ENCODE results near the gene PTPRE.

PTPRE gene

DNA sequence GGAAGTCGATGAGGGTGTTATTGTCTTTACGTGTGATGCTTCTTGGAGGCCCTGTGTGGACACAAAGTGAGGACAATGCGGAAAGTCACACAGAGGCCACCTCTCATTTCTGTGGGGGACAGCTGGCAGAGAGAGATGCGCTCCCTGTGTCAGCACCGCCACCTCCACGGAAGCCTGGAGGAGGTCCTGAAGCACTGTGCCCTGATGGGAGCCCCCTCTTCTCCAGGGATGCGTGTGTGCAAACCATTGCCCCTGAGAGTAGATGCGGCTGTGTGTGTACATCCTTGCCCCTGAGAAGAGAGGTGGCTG lies 2.0 kb downstream of the PTPRE start:
- DNase-seq, result no peak

DNA sequence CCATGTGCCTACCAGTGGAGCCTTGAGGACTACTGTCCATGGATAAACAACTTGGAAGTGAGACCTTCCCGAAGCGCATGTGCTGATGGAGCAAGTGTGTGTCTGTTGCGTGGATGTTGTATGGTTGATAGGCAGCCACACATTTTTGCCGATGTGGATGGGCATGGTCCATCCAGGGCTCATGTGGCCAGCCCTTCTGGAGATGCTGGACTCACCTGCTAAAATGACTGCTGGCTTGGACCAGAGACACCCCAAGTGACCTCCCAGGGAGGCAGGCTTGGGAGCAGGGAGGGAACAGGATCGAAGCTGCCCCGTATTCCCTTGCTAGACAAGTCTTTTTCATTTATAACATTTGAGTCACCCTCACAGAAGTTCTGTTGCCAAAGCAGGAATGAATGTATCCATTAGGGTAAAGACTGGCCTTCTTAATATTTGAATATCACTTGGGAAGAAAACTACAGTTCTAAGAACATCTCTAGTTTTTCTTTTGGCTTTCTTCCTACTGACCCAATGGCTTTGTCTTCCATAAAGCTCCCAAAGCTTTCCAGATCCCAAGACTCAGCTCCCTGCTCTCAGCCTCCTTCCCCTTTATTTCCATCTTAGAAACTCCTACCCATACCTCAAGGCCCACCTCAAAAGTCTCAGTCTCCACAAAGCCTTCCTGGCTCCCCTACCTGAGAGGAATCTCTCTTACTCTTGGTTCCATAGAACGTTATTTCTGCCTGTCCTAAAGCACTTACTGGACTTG lies 3.0 kb downstream of the PTPRE start:
- no peak for DNase-seq

DNA sequence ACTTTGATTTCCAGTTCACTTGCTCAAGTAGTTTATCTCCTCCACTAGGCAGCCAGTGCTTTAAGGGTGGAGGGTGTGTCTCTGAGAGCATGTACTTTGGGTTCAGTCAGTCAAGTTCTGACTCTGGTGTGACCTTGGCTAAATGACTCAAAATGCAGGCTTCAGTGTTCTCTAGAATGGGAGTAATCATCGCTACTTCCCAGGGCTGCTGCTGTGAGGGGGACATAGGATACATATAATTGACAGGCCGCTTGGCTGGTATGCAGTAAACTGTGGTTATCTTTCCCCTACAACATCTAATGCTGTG lies 3.5 kb downstream of the PTPRE start:
- DNase-seq, result no peak

DNA sequence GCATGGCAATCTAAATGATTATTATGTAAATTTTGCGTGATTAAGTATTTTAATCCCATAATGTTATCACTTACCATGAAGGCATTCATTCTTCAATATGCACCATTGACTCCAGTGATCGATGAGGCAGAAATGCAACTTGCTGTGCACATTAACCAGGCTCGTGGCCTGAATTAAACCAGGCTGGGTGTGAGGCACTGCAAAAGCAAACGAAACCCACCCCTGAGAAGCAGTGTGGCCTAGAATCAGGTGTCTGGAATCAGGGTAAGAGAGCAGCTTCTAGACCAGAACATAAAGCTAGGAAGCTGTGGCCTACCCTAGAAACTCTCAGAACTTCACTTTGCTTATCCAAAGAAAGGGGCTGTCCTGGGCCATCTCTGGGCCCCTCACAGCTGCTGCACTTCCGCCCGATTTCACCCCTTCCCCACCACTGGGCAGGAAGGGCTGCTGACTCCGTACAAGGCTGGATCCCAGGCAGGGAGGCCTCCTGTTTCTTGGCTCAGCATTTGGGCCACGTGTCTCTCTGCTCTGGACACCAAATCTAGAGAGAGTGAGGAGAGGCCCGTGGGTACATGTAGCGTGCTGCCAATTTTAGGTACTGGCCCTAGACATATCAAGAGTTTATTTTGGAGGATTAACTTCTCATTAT lies 4.4 kb downstream of the PTPRE start:
- no peak for DNase-seq

DNA sequence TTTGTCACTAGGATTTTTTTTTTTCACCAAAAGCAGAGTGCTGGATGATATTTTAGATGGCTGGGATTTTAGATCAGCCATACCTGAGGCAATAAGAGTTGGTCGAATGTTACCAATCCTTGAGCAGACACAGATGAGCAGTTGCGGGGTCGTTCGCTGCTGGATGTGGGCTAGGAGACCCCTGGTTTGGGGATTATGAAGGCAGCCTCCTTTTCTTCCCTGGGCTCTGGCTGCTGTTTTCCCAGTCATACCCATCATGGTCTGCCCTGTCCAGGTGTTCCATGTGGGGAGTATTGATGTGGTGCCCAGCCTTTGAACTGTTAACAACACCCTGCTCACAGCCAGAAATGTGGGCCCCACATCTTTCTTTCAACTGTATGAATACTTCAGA lies 5.0 kb downstream of the PTPRE start:
- no peak for DNase-seq

DNA sequence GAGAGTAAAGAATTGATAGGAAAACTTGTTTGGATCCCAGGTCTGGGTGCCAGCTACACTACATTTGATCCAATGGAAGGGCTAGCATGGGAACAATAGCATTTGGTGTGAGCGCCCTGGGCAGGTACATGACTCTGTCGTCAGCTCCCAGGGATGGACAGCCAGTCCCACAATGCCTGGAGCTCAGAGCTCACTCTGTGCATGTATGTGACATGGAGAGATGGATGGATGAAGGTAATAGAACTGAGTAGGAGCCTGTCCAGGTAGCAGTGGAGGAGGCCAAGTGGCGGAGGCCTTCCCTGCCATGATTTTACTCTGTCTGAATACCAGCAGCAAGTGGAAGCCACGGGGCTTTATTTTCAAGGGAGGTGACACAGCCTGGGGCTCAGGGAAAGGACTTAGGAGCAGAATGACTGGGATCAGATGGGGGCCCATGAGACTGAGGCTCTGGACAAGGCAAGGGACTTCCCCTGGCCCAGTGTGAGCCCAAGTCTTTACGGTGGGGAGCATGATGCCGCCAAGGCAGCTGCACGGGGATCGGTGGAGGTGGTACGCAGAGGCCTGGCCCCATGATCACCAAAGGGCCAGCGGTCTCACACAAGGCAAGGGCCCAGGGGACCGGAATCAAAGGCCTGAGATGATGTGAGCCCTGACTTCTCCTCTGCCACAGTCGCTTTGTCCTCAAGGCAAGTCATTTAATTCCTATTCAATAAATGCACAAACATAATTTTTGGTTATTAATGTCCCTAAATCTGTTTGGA lies 5.9 kb downstream of the PTPRE start:
- DNase-seq, result no peak

DNA sequence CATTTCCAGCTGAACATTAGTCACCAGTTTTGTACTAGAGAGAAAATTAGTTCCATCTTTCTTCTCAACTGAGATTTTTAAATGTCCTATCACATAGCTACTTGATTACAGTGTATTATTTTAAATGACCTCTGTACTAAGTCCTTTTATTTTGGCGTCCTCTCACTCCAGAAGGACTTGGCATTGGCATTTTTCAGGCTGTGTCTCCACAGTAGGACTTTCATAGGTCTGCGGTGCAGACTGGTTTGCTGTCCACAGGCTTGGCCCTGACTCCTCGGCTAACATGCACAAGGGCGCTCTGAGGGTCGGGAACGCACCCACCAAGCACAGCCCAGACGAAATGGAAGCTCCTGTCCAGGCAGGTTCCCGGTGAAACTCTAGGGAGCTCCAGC lies 6.5 kb downstream of the PTPRE start:
- DNase-seq, result no peak

DNA sequence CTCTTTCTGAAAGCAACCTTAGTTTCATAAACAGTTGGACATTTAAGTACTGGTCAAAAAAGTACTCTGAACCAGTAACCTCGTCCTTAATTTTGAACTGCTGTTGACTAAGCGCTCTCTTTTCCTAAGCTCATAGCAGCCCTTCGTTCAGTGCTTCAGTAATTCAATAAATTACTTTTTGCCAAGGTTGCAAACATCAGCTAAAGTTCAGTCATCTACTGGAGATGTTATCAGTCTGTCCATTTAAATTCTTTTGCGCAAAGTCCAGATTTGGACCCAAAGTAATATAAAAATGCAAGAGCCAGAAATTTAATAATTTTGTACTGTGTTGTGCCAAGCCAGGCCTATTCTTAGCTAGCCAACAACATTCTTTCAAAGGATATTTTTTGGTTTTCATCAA lies 8.4 kb downstream of the PTPRE start:
- DNase-seq, result no peak

DNA sequence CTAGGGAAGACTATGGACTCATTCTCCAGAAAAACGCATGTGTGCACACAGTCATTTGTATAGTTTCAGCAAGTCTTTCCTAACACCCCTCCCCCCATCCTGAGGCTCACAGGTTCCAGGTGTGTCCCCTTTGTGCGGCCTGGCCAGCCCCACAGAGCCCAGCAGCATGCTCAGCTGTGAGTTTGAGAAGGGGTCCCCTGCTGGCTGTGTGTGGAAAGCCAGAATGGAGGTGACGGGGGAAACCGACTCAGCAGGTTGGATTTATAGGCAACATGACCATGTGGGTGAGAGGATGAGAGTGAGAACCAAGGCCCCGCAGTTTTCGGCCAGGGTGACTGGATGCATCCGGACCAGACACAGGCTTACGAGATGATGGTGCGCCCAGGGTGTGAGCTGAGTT lies 9.9 kb downstream of the PTPRE start:
- DNase-seq, result no peak

DNA sequence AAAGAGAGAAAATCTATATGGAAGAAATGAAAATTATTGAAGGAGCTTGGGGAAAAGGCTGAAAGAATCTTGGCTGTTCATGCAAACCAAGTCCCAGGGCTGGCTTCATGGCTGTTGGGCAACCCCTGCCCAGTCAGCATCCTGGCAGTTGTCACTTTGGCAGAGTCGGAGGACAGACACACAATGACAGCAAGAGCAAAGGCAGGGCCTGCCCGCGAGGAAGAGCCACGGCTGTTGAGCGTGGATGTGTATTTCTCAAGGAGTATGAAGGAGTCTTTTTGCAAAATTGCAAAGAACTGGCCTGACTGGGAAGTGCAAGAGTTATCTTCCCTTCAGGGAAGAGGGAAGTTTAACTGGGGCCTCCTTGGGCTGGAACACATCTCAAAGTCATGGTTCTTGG lies 11.7 kb downstream of the PTPRE start:
- no peak for DNase-seq

DNA sequence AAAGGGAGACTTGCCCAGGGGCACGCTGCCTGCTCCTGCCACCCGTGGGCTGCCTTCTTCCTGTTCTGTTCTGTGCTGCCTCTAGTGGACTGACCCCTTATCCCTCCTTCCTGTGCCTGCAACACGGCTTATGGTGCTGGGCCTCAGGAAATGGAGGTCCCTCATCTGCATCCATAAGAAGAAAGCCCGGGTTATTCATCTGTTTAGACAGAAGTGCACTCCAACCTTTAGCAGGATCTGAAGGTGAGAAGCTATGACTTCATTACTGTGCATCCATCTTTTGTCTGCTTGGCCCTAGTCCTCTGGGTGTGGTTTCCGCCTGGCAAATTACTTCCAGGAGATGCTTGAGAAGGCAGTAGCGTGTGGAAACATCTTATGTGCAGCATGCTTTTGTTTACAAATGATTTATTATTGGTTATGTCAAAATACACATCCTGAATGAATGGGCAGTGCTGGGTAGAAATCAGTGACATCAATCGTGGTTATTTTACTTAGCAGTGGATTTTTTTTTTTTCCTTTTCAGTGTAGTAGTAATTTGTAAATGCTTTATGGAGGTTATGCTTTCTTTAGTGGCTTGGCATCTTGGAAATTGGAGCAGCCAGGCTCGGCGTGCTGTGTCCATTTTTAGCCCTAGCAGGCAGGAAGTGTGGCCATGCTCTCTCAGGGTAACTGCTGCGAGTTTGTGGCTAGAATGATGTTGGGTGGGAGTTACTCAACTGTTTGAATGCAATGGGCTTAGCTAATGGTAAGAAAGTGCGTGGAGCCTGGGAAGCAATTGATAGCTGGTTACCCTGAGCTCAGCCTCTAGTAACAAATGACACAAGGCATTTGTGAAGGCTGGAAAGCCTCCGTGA lies 12.7 kb downstream of the PTPRE start:
- no peak for DNase-seq

DNA sequence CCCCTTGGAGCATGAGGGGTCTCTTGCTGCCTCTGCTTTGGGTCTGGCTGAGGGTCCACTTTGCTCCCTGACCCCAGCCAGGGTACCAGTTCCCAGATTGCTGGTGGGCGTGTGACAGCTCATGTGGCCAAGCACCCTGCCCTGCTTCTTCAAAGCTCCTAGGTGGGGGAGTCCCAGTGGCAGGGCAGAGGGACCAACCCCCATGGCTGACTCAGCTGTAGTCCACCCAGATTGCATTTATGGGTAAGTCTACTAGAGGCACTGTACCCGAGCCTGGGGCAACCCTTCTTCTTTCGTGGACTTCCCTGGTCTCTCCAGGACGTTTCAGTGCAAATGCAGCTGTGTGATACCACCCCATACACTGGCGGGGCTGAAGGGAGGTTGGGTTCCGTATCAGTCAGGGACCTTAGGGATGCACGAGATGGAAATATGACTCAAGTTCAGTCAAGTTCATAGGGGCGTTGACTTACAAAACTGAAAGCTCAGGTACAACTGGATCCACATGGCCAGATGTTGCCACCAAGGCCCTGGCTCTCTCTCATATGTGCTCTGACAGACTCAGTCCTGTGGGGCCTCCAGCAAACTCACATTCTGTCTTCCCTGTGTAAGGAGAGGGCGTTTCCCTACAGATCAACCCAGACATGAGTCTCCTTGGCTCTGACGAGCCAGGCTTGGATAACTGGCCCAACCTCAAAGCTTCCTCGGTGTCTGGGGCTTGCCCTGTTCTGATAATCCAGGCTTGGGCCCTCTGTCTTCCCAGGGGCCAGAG lies 13.6 kb downstream of the PTPRE start:
- no peak for DNase-seq

DNA sequence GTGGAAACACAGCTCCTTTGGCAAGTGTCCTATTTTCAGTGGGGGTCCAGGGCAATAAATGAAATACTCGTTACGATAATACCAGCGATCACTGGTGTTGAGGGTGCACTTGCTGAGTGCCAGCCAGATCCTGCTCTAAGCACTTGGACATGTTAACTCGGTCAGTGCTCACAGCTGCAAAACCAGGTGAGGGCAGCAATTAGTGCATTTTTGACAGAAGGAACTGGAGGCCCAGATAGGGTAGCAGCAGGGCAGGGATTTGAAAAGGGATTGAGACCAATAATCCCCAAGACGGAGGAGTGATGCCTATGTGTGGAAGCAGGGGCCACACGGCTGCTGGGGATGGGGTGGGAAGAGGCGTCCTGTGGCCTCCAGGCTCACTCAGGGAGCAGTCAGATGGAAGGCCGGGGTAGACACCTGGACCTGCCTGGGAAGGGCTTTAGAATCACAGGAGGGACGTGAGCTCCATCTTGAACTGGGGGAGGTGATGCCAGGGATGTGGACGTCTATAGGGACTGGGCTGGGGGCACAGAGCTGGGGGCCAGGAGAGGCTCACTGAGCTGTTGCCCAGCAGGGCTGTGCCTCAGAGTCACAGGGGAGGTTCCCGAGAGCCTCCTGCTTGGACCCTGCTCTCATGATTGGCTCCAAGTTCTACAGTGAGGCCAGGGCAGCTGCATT lies 14.3 kb downstream of the PTPRE start:
- DNase-seq, result no peak

DNA sequence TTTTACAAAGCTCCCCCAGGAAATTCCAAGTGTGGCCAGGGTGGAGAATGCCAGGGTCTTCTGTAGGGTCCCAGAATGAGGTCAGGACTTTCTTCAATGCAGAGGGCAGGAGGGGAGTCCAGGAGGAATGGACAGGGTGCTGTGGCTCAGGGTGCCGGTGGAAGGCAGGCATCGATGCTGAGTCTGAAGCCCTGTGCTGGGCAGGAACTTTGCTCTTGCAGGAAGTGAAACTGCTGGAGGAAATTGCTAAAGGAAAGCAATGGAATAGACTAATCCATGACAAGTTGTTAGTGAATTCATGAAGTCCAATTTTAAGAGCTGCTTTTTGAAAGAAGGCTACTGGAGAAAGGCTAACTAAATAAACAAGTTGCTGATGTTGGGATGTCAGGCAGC lies 14.8 kb downstream of the PTPRE start:
- DNase-seq, result no peak

DNA sequence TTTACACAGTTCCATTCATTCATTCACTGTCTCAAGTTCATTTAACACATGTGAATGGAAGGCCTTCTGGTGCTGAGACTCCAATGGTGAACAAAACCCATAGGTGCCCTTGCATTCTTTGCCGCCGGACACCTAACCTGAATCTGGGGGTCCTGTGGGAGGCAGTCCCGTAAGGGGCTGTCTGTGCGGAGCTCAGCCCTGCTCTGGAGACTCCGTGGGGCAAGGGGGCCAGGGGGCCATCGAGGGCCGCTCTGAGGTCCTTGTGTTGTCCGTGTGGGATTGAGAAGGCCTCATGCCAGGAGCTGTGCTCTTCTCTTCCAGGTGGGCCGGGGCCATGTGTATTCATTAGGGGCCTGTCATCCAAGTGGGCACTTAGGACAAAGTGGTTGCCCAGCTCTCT lies 15.3 kb downstream of the PTPRE start:
- no peak for DNase-seq

DNA sequence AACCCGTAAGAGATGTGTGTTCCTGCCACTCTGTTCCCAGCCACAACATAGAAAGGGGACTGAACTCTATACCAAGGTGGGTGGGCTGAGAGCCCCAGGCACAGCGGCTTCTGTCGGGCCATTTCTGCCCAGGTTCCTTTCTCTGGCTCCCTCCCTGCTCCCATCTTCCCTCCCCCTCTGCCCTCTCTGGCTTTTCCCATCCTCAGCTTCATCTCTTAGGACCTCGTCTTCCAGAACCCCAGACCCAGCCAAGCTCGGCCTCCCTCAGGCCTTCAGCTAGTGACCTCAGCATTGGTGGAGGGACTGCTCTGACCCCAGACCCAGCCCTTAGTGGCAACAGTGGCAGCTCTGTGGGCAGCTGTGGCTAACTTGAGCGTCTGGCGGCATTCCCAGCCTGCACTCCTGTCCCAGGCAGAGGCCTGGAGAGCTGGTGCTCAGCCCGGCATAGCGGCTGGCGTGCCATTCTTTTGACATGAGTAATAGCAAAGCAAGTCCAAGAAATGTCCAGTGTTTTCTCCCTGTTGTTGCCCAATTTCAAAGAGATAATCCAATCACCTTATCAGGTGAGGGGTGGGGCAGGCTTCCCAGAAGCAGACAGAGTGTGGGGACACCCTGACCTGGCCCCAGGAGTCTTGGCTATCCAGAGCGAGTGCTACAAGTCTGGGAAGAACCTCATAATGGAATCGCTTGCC lies 15.9 kb downstream of the PTPRE start:
- no peak for DNase-seq

DNA sequence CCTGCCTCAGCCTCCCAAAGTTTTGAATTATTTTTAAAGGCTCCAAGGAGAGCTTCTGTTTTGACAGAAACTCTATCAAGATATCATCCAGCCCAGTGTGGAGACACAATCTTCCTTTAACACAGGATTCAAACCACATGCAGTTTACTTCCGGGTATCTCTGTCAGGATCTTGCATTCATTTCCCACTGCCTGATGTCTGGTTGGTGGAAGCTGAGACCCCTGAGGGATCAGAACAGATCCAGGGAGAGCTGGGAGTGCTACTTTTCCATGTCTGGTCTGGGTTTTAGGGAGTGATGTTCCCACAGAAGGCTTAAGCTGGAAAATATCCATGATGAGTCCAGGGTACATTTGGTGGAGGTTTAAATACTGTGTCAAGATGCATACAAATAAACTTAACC lies 16.7 kb downstream of the PTPRE start:
- no peak for DNase-seq

DNA sequence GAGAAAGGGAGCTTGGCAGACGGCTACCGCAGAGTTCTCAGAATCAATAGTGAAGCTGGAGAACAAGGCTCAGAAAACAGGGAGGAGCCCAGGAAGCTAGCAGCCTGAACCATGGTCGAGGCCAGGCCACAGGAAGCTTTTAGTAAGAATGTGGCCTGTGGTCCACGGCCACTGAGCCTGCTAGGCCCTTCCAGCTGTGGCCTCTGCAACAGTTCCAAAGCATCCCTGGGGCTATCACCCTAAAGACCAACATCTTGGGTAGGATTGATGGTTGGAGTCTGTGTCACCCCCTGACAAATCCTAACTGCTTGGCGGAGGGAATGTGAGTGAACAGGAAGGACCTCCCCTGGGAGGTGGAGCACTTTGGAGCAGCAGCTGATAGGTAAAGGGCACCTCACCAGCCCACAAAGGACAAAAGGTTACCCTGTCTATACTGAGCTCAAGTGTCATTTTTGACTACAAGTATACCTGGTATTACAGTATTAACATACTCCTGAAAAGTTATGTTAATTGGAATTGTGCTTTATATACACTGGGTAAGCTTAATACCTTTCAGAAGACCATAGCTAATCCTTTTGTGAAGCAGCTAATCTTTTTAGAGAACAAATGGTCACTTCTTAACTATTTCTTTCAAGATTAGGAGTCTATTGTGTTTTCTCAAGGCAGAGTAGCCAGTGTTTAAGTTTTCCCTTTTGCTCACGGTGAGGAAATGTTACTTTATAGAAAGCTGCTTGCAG lies 18.7 kb downstream of the PTPRE start:
- no peak for DNase-seq

DNA sequence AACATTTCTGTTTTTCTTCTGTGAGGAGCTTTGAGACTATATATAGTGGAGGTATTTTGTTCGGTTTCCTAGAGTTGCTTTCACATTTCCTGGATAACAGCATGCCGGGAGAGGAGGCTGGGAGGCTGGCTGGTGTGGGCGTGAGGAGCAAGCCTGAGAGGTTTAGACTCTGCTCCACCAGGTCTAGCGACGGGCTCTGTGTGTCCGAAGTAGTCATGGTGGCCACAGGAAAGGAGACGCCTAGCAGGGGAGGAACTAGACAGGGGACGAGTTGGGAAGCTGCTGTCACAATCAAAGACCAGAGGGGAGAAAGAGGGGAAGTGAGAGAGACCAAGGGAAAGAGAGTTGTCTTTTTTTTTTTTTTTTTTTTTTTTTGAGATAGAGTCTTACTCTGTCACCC lies 19.6 kb downstream of the PTPRE start:
- no peak for DNase-seq

DNA sequence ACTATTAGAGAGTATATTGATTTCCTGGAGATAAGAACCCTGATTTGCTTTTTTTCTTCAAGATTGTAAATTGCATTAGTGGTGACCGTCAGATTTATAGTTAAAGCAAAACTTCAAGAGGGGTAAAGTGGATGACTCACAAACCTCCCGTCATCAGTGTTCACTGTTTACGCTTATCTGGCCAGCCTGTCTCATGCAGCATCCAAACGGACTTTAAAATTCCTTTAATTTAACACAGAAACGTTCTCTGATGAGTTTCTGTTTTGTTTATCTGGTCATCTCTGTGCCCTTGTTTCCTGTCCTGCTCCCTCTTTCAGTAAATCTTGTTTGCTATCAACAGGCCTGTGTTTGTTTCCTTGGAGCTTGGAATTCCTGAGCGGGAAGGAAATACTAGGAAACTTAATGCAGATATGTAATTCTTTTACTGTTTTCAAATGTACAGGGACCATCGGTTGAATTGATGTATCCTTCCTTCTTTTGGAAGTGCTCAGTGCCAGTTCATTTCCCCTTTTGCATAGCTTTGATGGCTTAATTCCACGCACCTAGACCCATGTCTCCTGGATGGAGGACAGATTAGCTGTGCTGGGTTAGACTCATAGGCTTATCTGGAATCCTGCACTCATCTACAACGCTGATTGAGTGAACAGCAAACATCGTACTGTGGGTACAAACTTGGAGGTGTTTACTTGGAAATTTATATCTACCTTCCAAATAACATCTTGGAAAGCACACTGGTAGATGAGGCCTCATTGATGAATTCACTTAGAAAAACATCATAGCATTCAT lies 21.3 kb downstream of the PTPRE start:
- no peak for DNase-seq
